Small intestine (tissue), 7 donors: ENCODE data around the gene RAB11FIP3. TPM values are rescaled to one million over a fixed set of nuclear protein-coding genes. Genes with fewer than 3 reads are reported as not detected.

Experiments
- DNase-seq, 2 donors: peaks; one replicate each; pipeline versions ENCODE4 v3.0.0 to v3.0.0-alpha.2; 2013
- FAIRE-seq: peaks from 2 replicates; lab custom pipeline; 2012; peaks lifted over from hg19 to GRCh38; lab: Jason Lieb, UNC
- H3K27ac ChIP-seq, 3 donors: one replicate each; pipeline ENCODE4 v1.5.1; 2013; ENCODE audit warnings: low read length in 2 of 3, mild to moderate bottlenecking in 2 of 3, control low read depth in 1 of 3, inconsistent platforms in 1 of 3, low read depth in 1 of 3, moderate library complexity in 1 of 3
- H3K27me3 ChIP-seq, 3 donors: one replicate each; pipeline ENCODE4 v1.6.1; 2013; ENCODE audit warnings: low read length in 3 of 3, inconsistent platforms in 1 of 3; ENCODE audit not compliant: control insufficient read depth in 3 of 3, insufficient read depth in 3 of 3
- H3K36me3 ChIP-seq, 3 donors: one replicate each; pipeline ENCODE4 v1.6.1; 2013; ENCODE audit warnings: low read length in 3 of 3, inconsistent platforms in 1 of 3, low read depth in 1 of 3, mild to moderate bottlenecking in 1 of 3, moderate library complexity in 1 of 3; ENCODE audit not compliant: control insufficient read depth in 3 of 3, insufficient read depth in 2 of 3
- H3K4me1 ChIP-seq, 3 donors: one replicate each; pipeline ENCODE4 v1.6.1; 2013; ENCODE audit warnings: low read length in 2 of 3, inconsistent platforms in 1 of 3, low read depth in 1 of 3, mild to moderate bottlenecking in 1 of 3, moderate library complexity in 1 of 3; ENCODE audit not compliant: control insufficient read depth in 3 of 3, insufficient read depth in 2 of 3
- H3K4me3 ChIP-seq, 3 donors: one replicate each; pipeline ENCODE4 v1.5.1; 2013; ENCODE audit warnings: low read length in 3 of 3, control low read depth in 1 of 3, inconsistent platforms in 1 of 3, low read depth in 1 of 3, mild to moderate bottlenecking in 1 of 3, moderate library complexity in 1 of 3
- H3K9me3 ChIP-seq, 2 donors: one replicate each; pipeline ENCODE4 v1.6.1; 2013; ENCODE audit warnings: low read depth in 1 of 2, low read length in 1 of 2; ENCODE audit not compliant: control insufficient read depth in 2 of 2, insufficient read depth in 1 of 2
- WGBS, 3 donors: extraction: QIAGEN DNeasy Blood & Tissue Kit; methylation state at CpG; one replicate each; pipeline ENCODE4 v1.1.7; 2013; 5-methylcytosine and 5-hydroxymethylcytosine counted together
- polyA plus RNA-seq, 4 donors: library from polyadenylated mRNA; stranded (reverse) in 3 of 4; unstranded in 1 of 4; fragments of 200-250 nt in 3 of 4; fragments of 120-200 nt in 1 of 4; gene quantifications; one replicate each; pipeline versions ENCODE4 v1.2.1 to v1.2.3, GENCODE V29; 2013
- donor health status: healthy with polysubstance abuse.
- donor health status: control.
- donor health status: control.
- donor health status: Bipolar disorder and iron deficiency.
- donor health status: healthy.

Gene RAB11FIP3
- polyA plus RNA-seq, 4 donors = 25.4 to 111 (median 37.2) TPM

DNA sequence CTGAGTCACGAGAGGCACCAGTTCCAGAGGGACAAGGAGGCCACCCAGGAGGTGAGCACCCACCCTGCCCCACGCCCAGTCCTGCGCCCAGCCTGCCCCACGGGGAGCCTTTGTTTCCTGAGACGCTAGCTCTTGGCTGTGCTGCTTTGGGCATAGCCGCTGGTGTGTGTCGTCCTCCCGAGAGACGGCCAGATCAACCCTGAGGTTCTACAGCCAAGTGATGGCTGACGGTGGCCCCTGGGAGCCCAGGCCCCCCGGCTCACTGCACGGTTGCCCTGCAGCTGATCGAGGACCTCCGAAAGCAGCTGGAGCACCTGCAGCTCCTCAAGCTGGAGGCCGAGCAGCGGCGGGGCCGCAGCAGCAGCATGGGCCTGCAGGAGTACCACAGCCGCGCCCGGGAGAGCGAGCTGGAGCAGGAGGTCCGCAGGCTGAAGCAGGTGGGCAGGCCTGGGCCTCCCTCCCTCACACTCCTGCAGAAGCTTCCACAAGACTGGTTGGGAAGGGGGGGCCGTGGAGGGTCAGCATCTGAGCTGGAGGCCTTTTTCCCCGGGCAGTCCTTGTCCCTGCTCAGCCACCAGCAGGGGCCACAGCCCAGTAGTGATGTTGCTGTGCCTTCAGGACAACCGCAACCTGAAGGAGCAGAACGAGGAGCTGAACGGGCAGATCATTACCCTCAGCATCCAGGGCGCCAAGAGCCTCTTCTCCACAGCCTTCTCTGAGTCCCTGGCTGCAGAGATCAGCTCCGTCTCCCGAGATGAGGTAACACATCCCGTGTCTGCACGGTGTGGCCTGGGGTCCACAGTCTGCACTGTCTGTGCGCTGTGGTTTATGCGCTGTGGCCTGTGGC, 94.6 kb downstream of the RAB11FIP3 start:
- FAIRE-seq (no peak), DNase-seq (no peak)
- 89 to 92% (median 91%) methylated on average over 33 to 35 of the region's 35 CpGs for WGBS, 3 donors
- Histone ChIP-seq H3K36me3 (peaks cover 5 to 87% (median 11%) of the 10 kb centered on the region in 3 donors), H3K27me3 (no peaks in the 10 kb centered on the region), H3K4me3 (no peak overlapping the region), H3K27ac (no peak overlapping the region), H3K4me1 (peaks cover 0 to 21% (median 0%) of the 10 kb centered on the region in 3 donors), H3K9me3 (no peaks in the 10 kb centered on the region)

DNA sequence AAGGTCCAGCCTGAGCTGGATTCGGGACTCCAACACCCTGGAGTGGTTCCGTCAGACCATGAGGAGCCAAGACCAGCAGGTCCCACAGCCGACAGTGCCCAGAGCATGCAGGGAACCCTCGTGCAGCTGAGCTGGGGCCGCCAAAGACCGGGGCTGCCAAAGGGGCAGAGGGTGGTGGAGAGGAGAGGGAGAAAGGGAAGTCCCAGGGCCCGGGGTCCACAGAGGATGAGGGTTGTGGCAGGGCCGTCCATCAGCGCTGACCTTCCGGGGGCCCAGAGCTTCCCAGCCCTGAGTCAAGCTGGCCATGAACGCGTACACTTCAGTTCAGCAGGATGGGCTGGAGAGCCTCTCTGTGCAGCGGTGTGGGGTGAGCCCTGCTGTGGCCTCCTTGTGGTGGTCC, 95.4 kb downstream of the RAB11FIP3 start:
- peaks cover 5 to 84% (median 9%) of the 10 kb centered on the region in 3 donors for H3K36me3 ChIP-seq
- H3K4me3 ChIP-seq = no peak overlapping the region
- peaks cover 0 to 28% (median under 1%) of the 10 kb centered on the region in 3 donors for H3K4me1 ChIP-seq
- H3K27ac ChIP-seq = no peak overlapping the region
- DNase-seq (no peak), FAIRE-seq (no peak)
- 84 to 92% (median 88%) methylated on average over 10 to 13 of the region's 13 CpGs for WGBS, 3 donors
- H3K9me3 ChIP-seq = no peaks in the 10 kb centered on the region
- no peaks in the 10 kb centered on the region for H3K27me3 ChIP-seq

DNA sequence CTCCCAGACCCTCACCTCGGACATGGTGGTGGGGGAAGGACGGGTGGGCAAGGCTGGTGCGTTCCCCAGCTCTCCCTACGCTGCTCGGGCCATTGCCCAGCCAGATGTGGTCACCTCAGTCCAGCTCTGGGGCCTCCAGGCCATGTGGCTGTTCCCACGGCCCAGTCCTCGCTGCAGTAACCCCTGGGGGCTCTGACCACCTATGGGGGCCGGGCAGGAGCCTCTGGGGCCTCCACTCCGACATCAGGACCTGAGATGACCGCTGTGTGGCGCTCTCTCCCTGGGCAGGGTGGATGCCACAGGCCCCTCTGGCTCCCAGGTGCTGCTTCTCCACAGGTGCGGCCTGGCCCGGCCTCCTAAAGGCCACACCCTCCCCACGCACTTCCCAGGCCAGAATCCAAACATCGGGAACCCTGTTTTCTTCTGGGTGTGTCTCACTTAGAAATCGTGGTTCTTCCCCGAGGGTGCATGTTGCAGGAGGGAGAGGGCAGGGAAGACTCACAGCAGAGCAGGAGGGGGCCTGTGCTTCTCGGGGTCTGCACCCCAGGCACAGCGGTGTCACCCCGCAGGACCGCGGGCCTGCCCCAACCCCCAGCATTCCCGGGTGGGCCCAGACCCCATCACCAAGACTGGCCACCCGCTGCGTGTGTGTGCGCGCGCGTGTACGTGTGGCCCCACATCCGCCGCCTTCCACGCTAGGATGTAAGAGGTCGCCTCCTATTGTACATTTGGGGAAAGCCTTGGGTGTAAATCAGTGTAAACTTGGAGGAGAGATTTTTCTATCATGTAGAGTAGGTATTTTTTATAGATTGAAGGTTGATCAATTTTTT, 96.1 kb downstream of the RAB11FIP3 start:
- peaks cover 0 to 35% (median 6%) of the 10 kb centered on the region in 3 donors for H3K4me1 ChIP-seq
- DNase-seq = peak; percentile 58 to 85
- no peak overlapping the region for H3K27ac ChIP-seq
- no peak overlapping the region for H3K4me3 ChIP-seq
- 50 to 73% (median 60%) methylated on average over 34 of the region's 34 CpGs for WGBS, 3 donors
- FAIRE-seq = no peak
- H3K9me3 ChIP-seq = no peaks in the 10 kb centered on the region
- peaks cover 5 to 76% (median 5%) of the 10 kb centered on the region in 3 donors for H3K36me3 ChIP-seq
- no peaks in the 10 kb centered on the region for H3K27me3 ChIP-seq

DNA sequence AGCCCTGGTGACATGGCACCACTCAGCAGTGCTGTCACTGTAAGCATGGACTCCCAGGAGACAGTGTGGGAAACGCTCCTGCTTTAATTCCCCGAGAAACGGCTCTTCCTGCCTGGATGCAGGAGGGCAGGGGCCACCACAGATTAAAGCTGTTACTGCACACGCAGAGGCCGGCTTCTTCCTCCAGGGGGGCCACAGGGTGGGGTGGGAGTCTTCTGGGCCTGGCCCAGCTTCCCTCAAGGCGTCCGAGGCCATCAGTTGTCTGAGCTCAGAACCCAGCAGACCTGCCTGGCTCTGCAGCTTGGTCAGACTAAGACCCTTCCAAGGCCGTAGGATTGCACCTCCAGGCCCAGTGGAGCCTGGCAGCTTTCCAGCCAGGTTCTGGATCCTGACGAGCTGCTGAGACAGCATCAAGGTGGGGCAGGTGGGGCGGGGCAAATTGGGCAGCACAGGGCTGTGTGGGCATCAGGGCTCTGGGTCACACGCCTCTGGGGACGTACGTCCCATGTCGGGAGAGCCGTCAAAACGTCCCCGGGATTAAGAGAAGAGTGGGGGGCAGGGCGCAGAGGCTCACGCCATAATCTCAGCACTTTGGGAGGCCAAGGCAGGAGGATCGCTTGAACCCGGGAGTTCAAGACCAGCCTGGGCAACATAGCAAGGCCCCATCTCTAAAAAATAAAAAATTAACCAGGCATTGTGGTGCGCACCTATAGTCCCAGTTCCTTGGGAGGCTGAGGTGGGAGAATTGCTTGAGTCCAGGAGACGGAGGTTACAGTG, 97.1 kb downstream of the RAB11FIP3 start:
- H3K36me3 ChIP-seq = peaks cover 4 to 67% (median 5%) of the 10 kb centered on the region in 3 donors
- peaks cover 0 to 37% (median 6%) of the 10 kb centered on the region in 3 donors for H3K4me1 ChIP-seq
- peak overlapping the region in 1 of 3 donors; percentile 12 for H3K27ac ChIP-seq
- no peak overlapping the region for H3K4me3 ChIP-seq
- FAIRE-seq (no peak), DNase-seq (peak in 1 of 2 donors; percentile 31)
- 57 to 70% (median 62%) methylated on average over 23 of the region's 23 CpGs for WGBS, 3 donors
- H3K9me3 ChIP-seq = no peaks in the 10 kb centered on the region
- no peaks in the 10 kb centered on the region for H3K27me3 ChIP-seq

DNA sequence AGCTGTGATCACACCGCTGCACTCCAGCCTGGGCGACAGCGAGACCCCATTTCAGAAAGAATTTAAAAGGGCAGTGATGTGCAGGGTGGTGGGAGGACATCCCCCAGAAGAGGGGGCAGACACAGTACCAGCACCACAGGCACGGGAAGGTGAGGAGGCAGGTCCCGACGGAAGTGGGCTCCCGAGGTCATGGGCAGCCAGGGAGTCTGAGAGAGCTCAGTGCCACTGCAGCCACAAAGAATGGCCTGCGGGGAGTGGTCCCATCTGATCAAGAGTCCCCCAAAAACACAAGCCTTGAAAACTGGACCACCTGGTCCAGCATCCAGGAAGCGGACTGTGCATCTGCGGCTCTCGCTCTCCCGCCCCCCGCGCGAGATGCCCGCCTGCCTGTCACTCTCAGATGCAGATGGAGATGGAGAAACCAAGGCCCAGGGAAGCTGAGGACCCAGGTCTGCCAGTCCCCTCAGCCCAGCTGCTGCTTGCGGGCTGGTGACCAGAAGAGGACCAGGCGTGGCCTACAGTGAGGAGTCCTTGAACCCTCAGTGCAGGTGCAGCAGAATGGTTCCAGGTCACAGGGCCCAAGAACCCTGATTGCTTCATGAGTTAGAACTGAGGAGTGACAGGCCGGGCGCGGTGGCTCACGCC, 97.8 kb downstream of the RAB11FIP3 start:
- Histone ChIP-seq H3K27ac (no peak overlapping the region), H3K27me3 (no peaks in the 10 kb centered on the region), H3K9me3 (no peaks in the 10 kb centered on the region), H3K4me3 (no peak overlapping the region), H3K4me1 (peaks cover 0 to 37% (median 6%) of the 10 kb centered on the region in 3 donors), H3K36me3 (peaks cover 4 to 62% (median 5%) of the 10 kb centered on the region in 3 donors)
- WGBS, 3 donors = 84 to 93% (median 92%) methylated on average over 22 of the region's 22 CpGs
- DNase-seq (no peak), FAIRE-seq (no peak)

DNA sequence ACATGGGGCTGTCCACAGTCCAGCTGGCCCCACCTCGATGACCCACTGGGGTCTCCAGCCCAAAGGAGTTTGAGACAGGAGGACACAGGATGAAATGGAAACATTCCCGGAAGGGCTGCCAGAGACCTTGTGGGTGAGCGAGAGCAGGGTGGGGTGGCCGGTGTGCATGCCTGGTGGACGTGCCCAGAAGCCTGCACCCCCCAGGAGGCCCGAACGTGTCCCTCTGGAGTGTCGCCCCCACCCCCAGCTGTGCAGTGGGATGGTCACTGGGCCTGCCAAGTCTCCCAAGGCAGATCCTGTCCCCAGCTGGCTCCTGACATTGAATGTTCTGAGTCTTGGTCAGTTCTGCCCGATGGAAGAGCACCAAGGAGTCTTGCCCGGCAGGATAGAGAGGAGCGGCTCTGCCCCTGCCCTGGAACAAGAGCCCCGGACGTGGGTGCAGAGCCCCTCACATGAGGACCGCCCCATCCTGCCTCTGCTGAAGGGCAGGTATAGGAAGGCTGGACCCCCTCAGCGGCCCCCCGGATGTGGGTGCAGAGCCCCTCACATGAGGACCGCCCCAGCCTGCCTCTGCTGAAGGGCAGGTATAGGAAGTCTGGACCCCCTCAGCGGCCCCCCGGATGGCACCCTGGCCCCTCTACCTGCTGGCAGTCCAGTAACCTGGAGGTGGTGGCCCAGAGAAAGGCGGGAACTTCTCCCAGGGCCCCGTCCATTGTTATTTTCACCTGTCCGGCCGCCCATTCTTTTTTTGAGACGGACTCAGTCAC, 99.0 kb downstream of the RAB11FIP3 start:
- no peak for FAIRE-seq
- Histone ChIP-seq H3K9me3 (no peaks in the 10 kb centered on the region), H3K27me3 (no peaks in the 10 kb centered on the region), H3K4me1 (peaks cover 6 to 44% (median 7%) of the 10 kb centered on the region in 3 donors), H3K4me3 (no peak overlapping the region), H3K36me3 (peaks cover 2 to 53% (median 5%) of the 10 kb centered on the region in 3 donors), H3K27ac (peak overlapping the region in 1 of 3 donors; percentile 91)
- no peak for DNase-seq
- WGBS, 3 donors = 65 to 79% (median 68%) methylated on average over 24 of the region's 24 CpGs

DNA sequence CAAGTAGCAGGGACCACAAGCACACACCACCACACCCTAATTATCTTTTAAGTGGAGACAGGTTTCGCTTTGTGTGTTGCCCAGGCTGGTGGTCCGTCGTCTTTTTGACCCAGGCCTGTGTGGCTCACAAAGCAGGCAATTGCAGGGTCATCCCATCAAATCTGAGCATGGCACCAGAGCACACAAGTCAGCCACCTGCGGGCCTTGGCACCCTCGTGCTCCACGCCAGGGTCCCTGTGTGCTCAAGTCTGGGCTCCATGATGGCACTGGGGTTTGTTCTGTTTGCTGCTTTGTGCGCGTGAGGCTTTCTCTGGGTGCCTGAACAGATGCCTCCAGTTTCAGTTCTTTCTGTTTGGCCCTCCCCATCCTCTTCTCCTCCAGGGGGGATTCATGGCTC, 99.7 kb downstream of the RAB11FIP3 start:
- peak overlapping the region; percentile 46 to 97 (median 91) for H3K27ac ChIP-seq
- H3K36me3 ChIP-seq = peaks cover 0 to 53% (median 5%) of the 10 kb centered on the region in 3 donors
- no peak overlapping the region for H3K4me3 ChIP-seq
- H3K9me3 ChIP-seq = no peaks in the 10 kb centered on the region
- no peak for DNase-seq
- 78 to 91% (median 83%) methylated on average over 8 of the region's 8 CpGs for WGBS, 3 donors
- peaks cover 9 to 51% (median 12%) of the 10 kb centered on the region in 3 donors for H3K4me1 ChIP-seq
- no peaks in the 10 kb centered on the region for H3K27me3 ChIP-seq
- no peak for FAIRE-seq
